Kidney epithelial cell (primary cell): ENCODE measurements around the gene LGR6. TPM values are rescaled to one million over a fixed set of nuclear protein-coding genes. Genes with fewer than 3 reads are reported as not detected.
"Not testable (repeated sequence)": the region's sequence is repeated elsewhere in the genome, so short reads cannot be mapped to it uniquely, and the experiment has no call there.

Experiments
- DNase-seq: peaks from one replicate; pipeline ENCODE4 v3.0.0-alpha.2; 2010; ENCODE audit warnings: low read depth
- H3K27me3 ChIP-seq: 2 replicates; pipeline ENCODE4 v1.6.0; 2011; ENCODE audit warnings: low read length; ENCODE audit not compliant: control insufficient read depth, insufficient read depth
- H3K36me3 ChIP-seq: 2 replicates; pipeline ENCODE4 v1.5.1; 2011; ENCODE audit warnings: low read length; ENCODE audit not compliant: control insufficient read depth, insufficient read depth
- H3K4me3 ChIP-seq: 2 replicates; pipeline ENCODE4 v1.5.1; 2011; ENCODE audit warnings: low read depth, mild to moderate bottlenecking, control low read depth, low read length
- CTCF ChIP-seq: IDR thresholded peaks from 2 replicates; pipeline ENCODE4 v1.5.1; 2011; ENCODE audit warnings: mild to moderate bottlenecking, moderate library complexity, low read length, control low read depth, inconsistent platforms; ENCODE audit not compliant: insufficient read depth, poor library complexity, severe bottlenecking
- total RNA-seq: library from RNA; depleted of rRNA; stranded (reverse); fragments of >200 nt; gene quantifications from 2 replicates; pipeline ENCODE4 v1.2.3, GENCODE V29; 2015

LGR6 gene
- total RNA-seq, 1 donor from 2014 or later = 0.08 TPM

- Histone ChIP-seq H3K36me3 (no peaks in the 10 kb centered on the region), H3K4me3 (no peak overlapping the region), H3K27me3 (no peaks in the 10 kb centered on the region)
- TF ChIP-seq CTCF = no peak
- DNase-seq = no peak
These were observed 154.5 kb downstream of the LGR6 start for GRCh38 chr1:202348005-202348508.

DNA sequence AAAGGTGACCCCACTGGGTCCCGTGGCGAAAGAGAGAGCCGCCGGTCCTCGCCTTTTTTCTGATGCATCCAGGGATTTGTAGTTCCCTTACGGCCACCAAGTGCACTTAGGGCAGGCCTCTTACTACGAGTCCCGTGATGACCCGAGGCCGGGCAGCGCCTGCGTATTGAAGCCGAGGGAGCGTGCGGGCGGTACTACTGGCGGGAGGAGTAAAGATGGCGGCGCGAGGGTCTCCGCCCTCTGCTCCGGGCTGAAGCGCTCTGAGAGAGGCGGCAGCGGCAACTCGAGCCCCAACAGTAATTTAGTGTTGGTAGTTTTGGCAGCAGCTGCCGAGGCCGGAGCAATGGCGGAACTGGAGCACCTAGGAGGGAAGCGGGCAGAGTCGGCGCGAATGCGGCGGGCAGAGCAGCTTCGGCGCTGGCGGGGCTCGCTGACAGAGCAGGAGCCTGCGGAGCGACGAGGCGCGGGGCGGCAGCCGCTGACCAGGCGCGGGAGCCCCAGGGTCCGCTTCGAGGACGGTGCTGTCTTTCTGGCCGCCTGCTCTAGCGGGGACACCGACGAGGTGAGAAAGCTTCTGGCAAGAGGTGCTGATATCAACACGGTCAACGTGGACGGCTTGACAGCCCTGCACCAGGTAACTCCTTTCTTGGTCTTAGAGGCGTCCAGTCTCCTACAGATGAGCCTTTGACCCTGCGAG lies 155.1 kb downstream of the LGR6 start, which contains the start of gene PPP1R12B:
PPP1R12B (plus strand) TSS at position 191 of the 697 bp plus-strand sequence; CDS start at position 344, 153 bp downstream.
- Histone ChIP-seq H3K4me3 (peak within 1 kb of the TSS; percentile 74), H3K27me3 (no peaks in the 10 kb centered on the region), H3K36me3 (no peaks in the 10 kb centered on the region)
- no peak for TF ChIP-seq CTCF
- DNase-seq = peak; percentile 98

GRCh38 chr1:202349206-202349928 lies 155.8 kb downstream of the LGR6 start:
- no peak for DNase-seq
- TF ChIP-seq CTCF = no peak
- H3K27me3 ChIP-seq = no peaks in the 10 kb centered on the region

DNA sequence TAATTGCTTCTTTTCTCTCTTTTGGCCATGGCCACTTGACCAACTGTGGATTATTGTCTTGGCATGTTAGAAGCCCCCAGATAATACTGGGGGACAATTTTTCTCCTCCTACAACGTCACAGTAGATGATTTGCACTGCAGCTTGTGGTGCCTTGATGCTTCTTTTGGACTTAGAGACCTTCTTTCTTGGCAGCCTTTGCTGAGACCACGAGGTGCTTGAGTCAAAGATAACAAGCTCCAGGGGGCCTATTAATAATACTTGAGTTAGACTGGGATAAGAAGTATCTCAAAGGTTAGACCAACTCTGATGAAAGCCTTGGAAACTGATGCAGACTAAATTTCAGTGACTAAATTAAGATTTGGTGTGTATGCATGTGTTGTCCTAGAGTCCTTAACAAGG lies 158.1 kb downstream of the LGR6 start:
- TF ChIP-seq CTCF = no peak
- DNase-seq = no peak
- no peaks in the 10 kb centered on the region for H3K27me3 ChIP-seq
- no peaks in the 10 kb centered on the region for H3K36me3 ChIP-seq
- no peak overlapping the region for H3K4me3 ChIP-seq

More at GRCh38 chr1:202349206-202349928, 155.8 kb downstream of the LGR6 start:
- peak overlapping the region; percentile 74 for H3K4me3 ChIP-seq
- no peaks in the 10 kb centered on the region for H3K36me3 ChIP-seq

DNA sequence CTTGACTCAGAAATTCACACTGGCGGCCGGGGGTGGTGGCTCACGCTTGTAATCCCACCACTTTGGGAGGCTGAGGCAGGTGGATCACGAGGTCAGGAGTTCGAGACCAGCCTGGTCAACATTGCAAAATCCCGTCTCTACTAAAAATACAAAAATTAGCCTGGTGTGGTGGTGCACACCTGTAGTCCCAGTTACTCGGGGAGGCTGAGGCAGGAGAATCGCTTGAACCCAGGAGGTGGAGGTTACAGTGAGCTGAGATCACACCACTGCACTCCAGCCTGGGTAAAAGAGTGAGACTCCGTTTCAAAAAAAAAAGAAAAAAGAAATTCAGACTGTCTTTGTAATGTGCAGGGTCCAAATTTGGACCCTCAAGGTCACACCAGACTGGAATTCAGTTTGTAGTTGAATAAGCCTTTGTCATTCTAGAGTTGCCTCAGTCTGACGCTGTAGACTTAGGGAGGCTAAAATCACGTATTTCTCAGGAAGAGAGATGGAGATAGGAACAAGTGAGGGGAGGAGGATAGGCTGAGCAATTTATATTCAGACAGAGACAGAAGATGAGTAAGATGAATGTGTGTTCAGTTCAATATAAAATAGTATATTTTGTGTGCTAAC lies 159.1 kb downstream of the LGR6 start:
- DNase-seq, H3K27me3 ChIP-seq: not testable (repeated sequence)

GRCh38 chr1:202355944-202356553 lies 162.4 kb downstream of the LGR6 start:
- no peaks in the 10 kb centered on the region for H3K36me3 ChIP-seq
- no peaks in the 10 kb centered on the region for H3K27me3 ChIP-seq
- H3K4me3 ChIP-seq = no peak overlapping the region
- TF ChIP-seq CTCF = no peak
- no peak for DNase-seq

More for the DNA sequence above, 159.1 kb downstream of the LGR6 start:
- not testable (repeated sequence) for H3K4me3 ChIP-seq, H3K36me3 ChIP-seq
